Measurements from ENCODE around the gene ALKBH3. TPM values are rescaled to one million over a fixed set of nuclear protein-coding genes. Genes with fewer than 3 reads are reported as not detected.

Gene ALKBH3
- total and polyA plus RNA-seq, 4 donors, result 7.8 to 17.2 (median 13.8) TPM

DNA sequence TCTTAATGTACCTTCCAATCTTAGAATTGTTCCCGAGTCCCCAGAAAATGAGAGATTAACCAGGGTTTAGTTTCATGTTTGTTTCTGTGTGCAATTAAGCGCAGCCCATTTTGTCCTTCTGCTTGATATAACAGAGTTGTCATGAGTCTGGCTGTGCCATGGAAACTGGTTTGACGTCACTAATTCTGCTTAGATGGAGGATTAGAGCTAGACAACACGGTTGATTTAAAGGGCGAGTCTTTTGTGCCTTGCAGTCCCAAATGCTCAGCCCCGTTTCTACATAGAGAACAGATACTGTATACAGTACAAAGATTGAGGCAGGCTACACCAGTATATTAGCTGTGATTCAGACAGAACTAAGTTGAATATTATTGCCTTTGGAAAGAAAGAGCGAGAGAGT lies 45.5 kb upstream of the ALKBH3 start:
- TF ChIP-seq FOXA2 (IDR thresholded peaks at IDR 0.05) (no peak), GABPA (IDR thresholded peaks at IDR 0.05 in 1 of 2, conservative IDR thresholded peaks at IDR 0.05 in 1 of 2) (no peak), CTCF (IDR thresholded peaks at IDR 0.05; ENCODE audit: low read depth, low read length, missing input control) (no peak), FOXA1 (IDR thresholded peaks at IDR 0.05) (no peak), ZBTB33 (IDR thresholded peaks at IDR 0.05) (no peak), HNF4G (IDR thresholded peaks at IDR 0.05) (no peak), SP1 (IDR thresholded peaks at IDR 0.05) (no peak), JUND (IDR thresholded peaks at IDR 0.05) (no peak), TAF1 (conservative IDR thresholded peaks at IDR 0.05) (no peak), HNF4A (conservative IDR thresholded peaks at IDR 0.05) (no peak)
- TF ChIP-seq, protein P1, sequence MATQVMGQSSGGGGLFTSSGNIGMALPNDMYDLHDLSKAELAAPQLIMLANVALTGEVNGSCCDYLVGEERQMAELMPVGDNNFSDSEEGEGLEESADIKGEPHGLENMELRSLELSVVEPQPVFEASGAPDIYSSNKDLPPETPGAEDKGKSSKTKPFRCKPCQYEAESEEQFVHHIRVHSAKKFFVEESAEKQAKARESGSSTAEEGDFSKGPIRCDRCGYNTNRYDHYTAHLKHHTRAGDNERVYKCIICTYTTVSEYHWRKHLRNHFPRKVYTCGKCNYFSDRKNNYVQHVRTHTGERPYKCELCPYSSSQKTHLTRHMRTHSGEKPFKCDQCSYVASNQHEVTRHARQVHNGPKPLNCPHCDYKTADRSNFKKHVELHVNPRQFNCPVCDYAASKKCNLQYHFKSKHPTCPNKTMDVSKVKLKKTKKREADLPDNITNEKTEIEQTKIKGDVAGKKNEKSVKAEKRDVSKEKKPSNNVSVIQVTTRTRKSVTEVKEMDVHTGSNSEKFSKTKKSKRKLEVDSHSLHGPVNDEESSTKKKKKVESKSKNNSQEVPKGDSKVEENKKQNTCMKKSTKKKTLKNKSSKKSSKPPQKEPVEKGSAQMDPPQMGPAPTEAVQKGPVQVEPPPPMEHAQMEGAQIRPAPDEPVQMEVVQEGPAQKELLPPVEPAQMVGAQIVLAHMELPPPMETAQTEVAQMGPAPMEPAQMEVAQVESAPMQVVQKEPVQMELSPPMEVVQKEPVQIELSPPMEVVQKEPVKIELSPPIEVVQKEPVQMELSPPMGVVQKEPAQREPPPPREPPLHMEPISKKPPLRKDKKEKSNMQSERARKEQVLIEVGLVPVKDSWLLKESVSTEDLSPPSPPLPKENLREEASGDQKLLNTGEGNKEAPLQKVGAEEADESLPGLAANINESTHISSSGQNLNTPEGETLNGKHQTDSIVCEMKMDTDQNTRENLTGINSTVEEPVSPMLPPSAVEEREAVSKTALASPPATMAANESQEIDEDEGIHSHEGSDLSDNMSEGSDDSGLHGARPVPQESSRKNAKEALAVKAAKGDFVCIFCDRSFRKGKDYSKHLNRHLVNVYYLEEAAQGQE (IDR thresholded peaks at IDR 0.05), result no peak
- TF ChIP-seq, protein P2, sequence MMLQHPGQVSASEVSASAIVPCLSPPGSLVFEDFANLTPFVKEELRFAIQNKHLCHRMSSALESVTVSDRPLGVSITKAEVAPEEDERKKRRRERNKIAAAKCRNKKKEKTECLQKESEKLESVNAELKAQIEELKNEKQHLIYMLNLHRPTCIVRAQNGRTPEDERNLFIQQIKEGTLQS (IDR thresholded peaks at IDR 0.05), result no peak
- TF ChIP-seq, protein P3, sequence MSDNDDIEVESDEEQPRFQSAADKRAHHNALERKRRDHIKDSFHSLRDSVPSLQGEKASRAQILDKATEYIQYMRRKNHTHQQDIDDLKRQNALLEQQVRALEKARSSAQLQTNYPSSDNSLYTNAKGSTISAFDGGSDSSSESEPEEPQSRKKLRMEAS (IDR thresholded peaks at IDR 0.05), result no peak
- no peak for DNase-seq (ENCODE audit: low spot score)
- H3K9ac ChIP-seq (ENCODE audit: low read depth in 1 of 2, low read length in 2 of 2), result no peak overlapping the region
- peaks cover 0 to 7% (median 1%) of the 10 kb centered on the region in 4 donors for H3K36me3 ChIP-seq (ENCODE audit: control insufficient read depth in 4 of 4, insufficient read depth in 3 of 4, low read depth in 1 of 4, low read length in 3 of 4)
- no peaks in the 10 kb centered on the region for H3K9me3 ChIP-seq (ENCODE audit: control insufficient read depth in 4 of 4, low read length in 3 of 4)
- no peak overlapping the region for H3K27ac ChIP-seq (ENCODE audit: low read depth in 1 of 2, low read length in 2 of 2)
- 90% methylated on average over 7 of the region's 7 CpGs for WGBS
- no peaks in the 10 kb centered on the region for H3K27me3 ChIP-seq (ENCODE audit: control insufficient read depth in 4 of 4, insufficient read depth in 4 of 4, low read length in 3 of 4)
- no peak overlapping the region for H3K4me3 ChIP-seq (ENCODE audit: low read depth in 1 of 3, low read length in 3 of 3)
- H3K4me1 ChIP-seq (ENCODE audit: control insufficient read depth in 4 of 4, insufficient read depth in 4 of 4, low read length in 3 of 4), result no peaks in the 10 kb centered on the region

DNA sequence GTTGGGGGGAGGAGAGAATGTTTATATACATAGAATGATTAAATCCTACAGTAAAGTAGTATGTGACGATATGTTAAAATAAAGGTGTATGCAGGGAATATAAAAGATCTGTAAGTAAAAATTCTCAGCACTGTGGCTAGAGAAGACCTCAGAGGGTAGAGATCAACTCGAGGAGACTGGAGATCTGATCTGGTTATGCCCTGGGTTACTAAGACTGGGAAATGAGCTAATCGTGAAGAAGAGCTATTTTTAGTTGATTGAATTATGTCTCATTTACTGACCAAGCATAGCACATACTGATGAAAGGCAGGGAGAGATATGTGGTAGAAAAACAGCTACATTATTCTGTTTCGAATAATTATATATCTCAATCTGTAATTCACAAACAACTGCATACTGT lies 42.8 kb upstream of the ALKBH3 start:
- no peak for DNase-seq (ENCODE audit: low spot score)
- Histone ChIP-seq H3K4me3 (ENCODE audit: low read depth in 1 of 3, low read length in 3 of 3) (no peak overlapping the region), H3K9ac (ENCODE audit: low read depth in 1 of 2, low read length in 2 of 2) (no peak overlapping the region), H3K27me3 (ENCODE audit: control insufficient read depth in 4 of 4, insufficient read depth in 4 of 4, low read length in 3 of 4) (no peaks in the 10 kb centered on the region), H3K36me3 (ENCODE audit: control insufficient read depth in 4 of 4, insufficient read depth in 3 of 4, low read depth in 1 of 4, low read length in 3 of 4) (peaks cover 0 to 7% (median 4%) of the 10 kb centered on the region in 4 donors), H3K9me3 (ENCODE audit: control insufficient read depth in 4 of 4, low read length in 3 of 4) (no peaks in the 10 kb centered on the region), H3K4me1 (ENCODE audit: control insufficient read depth in 4 of 4, insufficient read depth in 4 of 4, low read length in 3 of 4) (no peaks in the 10 kb centered on the region), H3K27ac (ENCODE audit: low read depth in 1 of 2, low read length in 2 of 2) (no peak overlapping the region)
- 87% methylated on average over 4 of the region's 4 CpGs for WGBS
- TF ChIP-seq ZBTB33 (IDR thresholded peaks at IDR 0.05), result no peak
- TF ChIP-seq HNF4A (conservative IDR thresholded peaks at IDR 0.05), result no peak
- TF ChIP-seq EGR1 (IDR thresholded peaks at IDR 0.05; ENCODE audit: low read depth in 2 of 2), result no peak
- no peak for TF ChIP-seq SP1 (IDR thresholded peaks at IDR 0.05)
- TF ChIP-seq CTCF (IDR thresholded peaks at IDR 0.05; ENCODE audit: low read depth, low read length, missing input control), result no peak
- TF ChIP-seq, protein P3 (IDR thresholded peaks at IDR 0.05), result no peak
- no peak for TF ChIP-seq FOXA1 (IDR thresholded peaks at IDR 0.05)
- TF ChIP-seq, protein P2 (IDR thresholded peaks at IDR 0.05), result no peak
